RPMI7951 (cell line): ENCODE data around the gene ADAMTS17. TPM values are rescaled to one million over a fixed set of nuclear protein-coding genes. Genes with fewer than 3 reads are reported as not detected.
A peak's percentile ranks its signal among the peaks of the same experiment; 100 is the strongest.

ENCODE experiments used
- DNase-seq: peaks from one replicate; pipeline ENCODE4 v3.0.0-alpha.2; 2012; ENCODE audit warnings: low read depth
- total RNA-seq: library from RNA; depleted of rRNA; stranded (reverse); fragments of >200 nt; shearing (Covaris generic); gene quantifications from 2 replicates; pipeline ENCODE4 v1.2.3, GENCODE V29; 2014

ADAMTS17 gene
- total RNA-seq, 1 experiment from 2014 or later = 1.6 TPM

DNA sequence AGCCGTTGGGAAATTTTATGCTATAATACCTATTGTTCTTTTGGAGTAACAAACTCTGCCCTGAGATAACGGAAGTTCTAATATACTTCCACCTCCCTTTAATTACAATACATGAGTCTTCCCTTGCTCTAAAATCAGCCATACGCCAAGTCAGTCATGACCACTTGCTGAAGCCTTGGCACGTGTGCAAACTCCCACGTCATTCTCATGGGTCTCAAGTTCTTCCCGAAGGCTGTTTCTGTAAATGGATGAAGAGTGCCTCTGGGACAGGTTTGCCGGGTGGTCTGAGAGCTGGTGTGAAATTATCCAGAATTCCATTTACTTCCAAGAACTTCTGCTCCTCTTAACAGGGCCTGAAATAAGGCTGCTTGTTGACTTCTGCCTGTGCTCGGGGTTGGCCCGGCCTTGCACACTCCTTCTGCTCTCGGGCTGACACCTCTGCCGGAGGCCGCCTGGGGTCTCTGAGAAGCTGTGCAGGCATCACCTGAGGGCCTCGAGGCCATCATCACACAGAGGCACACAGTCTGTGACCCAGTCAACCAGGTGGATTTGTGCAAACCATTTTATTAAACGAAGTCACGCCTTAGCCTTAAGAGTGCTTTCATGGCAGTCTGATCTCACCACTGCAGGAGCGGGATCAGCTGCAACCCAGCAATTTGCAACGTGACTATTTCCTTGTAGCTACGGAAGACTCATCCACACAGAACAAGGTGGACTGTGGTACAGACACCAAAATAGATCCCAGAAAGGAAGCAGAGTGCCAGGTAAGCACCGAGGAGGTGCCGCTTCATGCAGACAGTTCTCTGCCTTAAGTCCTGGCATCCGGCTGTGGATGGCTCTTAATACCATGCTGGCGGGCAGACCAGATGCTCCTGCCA lies 120.1 kb downstream of the ADAMTS17 start:
- DNase-seq = no peak

DNA sequence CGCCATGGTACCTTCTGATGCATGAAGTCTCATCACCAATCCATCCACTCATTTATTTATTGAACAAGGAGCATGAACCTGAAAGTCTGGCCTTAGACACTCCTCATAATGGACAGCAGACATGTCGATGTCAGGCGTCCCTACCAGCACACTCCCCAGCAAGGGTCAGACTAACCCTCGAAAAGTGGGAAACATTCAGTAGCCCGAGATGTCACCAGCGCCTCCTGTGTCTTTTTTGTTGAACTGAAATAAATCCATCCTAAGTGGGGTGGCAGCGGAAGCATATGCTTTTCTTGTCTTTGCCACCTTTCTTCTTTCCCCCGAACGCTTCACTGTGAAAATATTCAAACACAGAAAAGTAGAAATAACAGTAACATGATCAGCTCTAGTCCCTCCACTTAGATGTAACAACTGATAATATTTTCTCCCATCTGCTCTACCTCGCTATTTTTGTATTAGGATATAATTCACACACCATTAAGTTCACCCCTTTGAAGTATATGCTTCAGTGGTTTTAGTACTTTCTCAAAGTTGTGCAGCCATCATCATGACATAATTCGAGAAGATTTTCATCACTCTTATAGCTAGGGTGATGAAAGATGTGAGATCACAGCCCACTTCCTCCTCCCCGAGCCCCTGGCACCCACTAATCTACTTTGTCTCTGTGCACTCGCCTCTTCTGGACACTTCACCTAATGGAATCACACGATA lies 121.6 kb downstream of the ADAMTS17 start:
- DNase-seq = no peak

DNA sequence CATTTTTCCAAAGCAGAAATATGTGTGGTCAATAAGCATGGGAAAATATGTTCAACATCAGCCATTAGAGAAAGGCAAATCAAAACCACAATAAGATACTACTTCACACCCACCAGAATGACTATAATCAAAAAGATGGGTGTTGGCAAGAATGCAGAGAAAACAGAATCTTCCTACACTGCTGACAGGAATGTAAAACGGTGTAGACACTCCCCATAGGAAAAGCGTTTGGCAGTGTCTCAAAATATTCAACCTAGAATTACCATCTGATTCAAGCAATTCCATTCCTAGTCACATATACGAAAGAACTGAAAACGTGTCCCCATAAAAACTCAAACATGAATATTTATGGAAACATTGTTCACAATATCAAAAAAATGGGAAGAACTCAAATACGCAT lies 123.3 kb downstream of the ADAMTS17 start:
- no peak for DNase-seq

DNA sequence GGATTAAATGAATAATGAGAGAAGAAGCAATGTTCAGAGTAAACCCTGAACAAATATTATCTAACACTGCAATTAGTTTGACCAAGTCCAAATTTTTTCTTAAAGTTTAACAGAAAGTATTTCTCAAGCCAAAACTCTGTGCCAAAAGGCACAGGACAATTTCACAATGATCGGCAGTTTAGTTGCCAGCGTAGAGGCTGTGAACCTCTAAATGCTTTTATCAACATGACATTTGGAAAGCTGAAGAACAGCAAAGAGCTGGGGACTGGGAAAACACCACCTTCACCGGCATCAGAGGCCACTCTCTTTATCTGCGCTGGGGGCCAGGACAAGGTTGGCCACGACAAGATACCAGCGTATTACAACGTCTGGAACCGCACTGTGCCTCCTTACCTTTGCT lies 125.6 kb downstream of the ADAMTS17 start:
- no peak for DNase-seq

DNA sequence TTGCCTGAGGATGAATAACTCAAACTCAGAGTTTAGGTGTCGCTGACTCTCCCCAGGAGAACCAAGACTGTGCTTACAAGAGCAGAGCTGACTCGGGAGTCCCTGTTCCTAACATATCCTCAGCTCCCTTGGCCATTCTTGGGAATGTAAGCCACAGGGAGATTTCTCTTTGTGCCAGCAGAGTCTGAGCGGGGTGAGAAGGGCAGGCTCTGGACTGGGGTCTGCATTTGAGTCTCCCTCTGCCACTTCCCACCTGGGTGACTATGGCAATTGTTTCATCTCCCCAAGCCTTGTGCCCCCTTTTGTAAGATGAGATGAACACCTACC lies 126.0 kb downstream of the ADAMTS17 start:
- no peak for DNase-seq

DNA sequence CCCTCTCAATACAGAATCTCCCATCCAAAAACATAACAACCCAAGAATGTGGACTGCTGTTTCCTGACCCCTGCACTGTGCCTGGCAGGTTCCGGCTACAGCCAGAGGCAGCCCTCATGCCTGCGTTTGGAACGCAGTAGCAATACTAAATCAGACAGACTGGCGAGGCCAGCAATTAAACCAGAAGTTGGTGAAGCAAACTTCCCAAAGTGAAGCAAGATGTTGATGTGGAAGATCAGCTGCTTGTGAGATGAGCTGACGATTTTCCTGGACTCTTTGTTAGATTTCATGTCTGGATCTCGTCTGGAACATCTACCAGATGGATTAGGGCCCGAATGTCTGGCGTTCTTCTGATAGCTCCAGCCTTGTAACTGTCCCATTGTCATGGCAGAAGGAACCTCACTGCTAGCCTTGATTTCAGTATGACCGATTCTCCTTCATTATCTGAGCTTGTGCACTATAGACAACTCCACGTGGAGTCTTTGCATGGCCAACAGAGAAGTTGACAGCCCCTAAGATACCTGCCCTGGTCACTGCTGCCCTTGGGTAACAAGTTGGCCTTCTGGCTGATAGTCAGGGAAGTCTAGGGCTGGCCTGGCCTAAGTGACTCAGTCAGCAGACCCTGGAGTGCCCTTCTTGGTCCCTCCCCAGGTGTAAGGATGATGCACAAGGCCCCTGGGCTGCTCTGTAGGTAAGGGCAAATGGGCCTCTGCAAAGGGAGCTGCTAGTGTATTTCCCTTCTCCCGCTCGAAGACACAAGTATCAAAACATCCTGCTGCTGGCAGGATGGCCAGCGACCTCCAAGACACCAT lies 126.5 kb downstream of the ADAMTS17 start:
- DNase-seq = no peak

DNA sequence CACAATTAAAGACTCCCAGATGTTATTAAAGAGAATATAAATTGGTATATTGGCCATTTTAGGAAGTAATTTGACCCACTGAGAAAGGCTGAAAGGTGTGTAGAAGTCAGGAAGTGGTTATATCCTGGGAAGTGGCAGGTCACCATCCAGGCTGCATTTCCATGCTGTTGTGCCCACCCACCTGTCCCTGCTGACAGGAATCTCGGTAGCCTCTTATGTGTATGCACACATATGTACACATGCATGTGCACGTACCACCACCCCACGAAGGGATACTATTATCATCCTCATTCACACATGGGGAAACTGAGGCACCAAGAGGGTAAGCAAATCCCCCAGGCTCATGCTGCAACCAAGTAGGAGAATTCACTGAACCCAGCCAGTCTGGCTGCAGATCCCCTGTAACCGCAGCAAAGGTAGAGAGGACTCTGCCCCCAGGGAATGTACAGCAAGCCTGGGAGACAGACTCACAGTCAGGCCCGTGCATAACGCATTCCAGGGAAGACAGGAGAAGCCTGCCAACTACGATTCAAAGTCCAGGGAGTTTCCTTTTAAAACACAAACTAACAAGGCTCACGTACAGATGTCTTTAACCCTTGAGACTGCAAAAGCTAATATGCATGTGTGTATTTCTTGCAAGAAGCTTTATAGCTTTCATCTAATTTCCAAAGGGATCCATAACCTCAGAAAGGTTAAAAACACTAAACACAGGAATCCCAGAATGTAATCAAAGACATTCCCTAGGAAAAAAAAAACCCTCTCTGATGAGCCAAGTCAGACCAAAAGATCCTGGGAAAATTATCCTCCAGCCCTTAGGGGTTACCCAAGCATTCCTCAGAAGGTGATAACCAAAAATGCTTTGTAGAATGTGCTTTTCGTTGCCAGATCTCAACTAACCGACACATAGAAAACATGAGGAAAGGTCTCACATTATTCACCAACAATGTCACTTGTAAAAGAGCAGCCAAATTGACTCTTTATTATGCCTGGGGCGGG lies 129.6 kb downstream of the ADAMTS17 start:
- no peak for DNase-seq

DNA sequence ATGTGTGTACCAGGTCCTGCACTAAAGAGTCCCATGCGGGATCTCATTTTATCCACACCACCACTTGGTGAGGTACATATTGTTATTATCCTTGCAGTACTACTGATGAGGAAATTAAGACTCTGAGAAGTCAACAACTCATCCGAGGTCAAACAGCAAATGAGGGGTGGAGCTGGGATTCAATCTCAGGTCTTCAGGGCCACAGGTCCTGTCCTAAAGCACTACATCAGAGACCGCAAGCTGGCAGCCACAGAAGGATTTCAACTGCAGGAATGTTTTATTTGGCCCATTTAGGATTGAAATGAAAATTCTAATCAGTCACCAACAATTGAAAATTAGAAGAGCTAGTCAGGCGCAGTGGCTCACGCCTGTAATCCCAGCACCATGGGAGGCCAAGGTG lies 131.4 kb downstream of the ADAMTS17 start:
- no peak for DNase-seq

DNA sequence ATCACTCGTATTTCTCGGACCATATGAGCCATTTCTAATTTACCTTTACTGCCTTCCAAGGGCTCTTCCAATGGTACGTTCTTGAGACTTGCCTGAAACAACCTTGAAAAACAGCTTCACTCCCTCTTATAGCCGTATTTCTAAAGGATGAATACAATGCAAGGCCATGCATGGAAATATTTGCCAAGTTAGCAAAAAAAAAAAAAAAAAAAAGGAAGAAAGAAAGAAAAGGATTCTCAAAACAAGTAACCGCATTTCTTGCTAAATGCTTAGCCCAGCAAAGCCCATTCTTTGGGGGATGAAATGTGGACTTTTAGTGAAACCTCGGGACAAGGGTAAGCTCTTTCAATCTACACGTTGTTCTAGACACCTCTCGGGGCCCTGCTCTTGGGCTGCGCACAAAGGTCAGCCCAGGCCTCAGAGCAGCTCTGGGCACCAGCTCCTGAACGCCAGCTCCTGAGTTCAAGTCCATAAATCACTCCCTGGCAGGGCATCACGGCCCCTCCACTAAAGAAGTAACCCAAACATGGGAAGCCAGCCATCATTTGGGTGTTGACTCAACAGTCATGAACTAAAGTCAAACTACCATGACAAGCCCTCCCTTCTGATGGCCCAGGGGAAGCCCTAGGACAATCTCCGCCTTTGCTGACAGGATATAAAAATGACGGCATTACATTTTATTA lies 132.7 kb downstream of the ADAMTS17 start:
- no peak for DNase-seq

DNA sequence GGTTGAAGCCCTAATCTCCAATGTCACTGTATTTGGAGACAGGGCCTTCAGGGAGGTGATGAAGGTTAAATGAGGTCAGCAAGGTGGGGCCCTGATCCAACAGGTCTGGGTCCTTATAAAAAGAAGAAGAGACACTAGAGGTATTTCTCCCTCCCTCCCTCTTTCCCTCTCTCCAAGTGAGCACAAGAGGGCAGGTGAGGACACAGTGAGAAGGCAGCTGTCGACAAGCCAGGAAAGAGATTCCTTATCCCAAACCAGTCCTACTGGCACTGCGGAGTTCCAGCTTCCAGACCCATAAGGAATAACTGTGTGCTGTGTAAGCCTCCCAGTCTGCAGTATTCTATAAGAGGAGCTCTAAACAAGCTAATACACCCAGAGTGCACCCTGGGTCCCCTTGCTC lies 134.7 kb downstream of the ADAMTS17 start:
- no peak for DNase-seq

DNA sequence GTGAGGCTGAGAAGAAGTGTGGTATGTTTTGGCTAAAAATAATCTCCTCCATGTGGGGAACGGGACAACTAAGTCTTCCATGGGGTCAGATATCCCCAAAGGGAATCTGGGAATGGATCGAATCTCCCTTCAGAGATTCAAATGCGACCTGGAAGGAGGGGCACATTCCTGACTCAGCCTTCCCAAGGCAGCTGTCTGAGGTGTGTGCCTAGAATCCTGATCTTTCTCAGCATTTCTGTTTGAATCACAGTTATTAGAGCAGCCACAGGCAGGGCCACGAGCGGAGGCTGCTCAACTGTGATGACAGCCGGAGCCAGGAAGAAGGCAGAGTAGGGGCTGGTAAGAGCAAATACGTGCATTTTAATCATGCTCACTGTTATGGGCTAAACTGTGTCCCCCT lies 135.1 kb downstream of the ADAMTS17 start:
- DNase-seq = no peak

DNA sequence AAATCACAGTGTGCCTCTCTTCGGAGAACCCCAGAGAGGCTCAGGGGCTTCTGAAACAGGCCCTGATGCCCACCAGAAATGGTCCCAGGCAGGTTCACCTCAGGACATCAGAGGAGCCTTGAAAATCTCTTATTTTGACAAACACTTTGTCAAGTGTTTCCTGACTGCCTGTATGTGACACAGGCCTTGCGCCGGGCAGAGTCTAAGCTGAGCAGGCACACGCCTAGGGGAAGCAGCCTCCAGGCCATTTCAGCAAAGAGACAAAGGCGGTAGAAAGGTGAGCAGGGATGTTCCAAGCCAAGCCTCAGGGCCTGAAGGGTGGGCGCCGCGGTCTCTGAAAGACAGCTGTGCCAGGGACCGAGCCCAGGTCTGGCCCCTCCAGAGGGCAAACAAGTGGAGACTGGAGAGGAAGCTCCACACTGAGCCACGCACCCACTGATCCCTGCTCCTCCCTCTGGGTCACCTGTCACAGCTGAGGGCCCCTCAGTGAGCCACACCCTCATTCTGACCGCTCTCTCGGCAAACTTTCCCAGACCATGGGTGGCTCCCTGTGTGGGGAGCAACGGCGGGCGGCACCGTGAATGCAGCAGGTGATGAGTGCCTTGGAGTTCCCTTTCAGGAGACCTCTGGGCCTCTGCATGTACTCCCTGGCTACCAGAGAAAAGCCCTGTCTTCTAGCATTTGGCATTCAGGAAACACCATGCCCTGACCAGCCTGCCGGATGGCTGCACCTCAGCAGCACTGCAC lies 136.1 kb downstream of the ADAMTS17 start:
- DNase-seq = no peak

DNA sequence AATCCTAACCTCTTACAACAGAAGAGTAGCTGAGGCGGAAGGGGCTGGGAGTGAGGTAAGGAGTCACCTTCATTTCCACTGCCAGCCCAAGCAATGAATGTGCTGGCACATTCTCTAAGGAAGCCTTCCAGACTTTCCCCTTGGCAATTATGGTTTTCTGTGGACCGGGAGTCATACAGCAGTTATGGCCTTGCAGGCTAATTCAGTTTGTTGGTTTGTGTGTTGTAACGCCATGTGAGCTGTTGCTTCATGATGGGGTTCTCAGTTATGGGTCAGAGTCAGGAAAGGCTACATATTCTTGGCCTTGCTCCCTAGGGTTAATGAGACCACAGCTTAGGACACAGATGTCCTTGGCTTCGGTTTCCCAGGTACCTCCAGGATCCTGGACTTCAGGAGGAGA lies 137.0 kb downstream of the ADAMTS17 start:
- no peak for DNase-seq

DNA sequence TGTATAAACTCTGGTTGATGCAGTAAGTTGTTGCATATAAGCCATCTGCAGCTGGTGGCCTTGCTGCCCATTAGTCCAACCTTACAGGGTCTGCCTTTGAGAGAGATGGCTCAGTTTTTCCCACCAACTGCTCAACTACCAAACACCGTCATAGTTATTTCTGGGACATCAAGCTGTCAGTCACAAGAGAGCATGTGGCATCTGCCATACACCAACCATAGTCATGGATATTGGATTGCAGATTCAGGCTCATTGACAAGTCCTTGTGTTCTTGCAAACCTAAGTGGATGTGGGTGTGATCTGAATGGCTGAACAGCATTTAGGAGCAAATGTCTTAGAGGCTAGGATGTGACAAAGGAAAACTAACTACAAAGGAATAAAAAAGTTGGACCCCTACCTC lies 137.6 kb downstream of the ADAMTS17 start:
- DNase-seq = no peak

DNA sequence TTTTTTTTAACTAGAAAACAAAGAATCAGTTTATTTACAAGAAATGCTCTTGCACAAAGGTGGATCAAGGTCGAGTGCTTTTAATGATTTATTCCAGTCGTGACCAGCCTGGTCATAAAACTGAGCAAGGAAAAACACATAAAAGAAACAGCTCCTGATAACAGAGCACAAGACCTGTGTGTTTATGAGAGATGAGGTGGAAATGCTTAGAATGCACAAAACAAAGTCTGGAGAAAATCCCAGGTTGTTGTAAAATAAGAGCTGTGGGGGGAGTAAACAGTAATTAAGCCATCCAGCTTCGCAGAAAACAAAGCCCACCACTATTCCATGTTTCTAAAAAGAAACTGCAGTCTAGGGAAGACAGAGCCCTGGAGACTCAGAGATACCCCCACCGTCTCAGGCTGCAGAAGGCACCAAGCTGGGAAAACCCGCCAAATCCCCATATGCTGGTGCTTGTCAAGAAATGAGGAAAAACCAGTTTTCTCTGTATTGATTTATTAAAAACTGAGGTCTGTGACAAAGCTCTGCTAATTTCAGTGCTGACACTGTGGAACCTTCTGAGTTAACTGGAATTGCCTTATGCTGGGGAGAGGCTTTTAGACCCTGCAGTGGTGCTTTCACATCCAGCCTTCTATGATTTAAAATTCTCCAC lies 139.3 kb downstream of the ADAMTS17 start:
- no peak for DNase-seq

DNA sequence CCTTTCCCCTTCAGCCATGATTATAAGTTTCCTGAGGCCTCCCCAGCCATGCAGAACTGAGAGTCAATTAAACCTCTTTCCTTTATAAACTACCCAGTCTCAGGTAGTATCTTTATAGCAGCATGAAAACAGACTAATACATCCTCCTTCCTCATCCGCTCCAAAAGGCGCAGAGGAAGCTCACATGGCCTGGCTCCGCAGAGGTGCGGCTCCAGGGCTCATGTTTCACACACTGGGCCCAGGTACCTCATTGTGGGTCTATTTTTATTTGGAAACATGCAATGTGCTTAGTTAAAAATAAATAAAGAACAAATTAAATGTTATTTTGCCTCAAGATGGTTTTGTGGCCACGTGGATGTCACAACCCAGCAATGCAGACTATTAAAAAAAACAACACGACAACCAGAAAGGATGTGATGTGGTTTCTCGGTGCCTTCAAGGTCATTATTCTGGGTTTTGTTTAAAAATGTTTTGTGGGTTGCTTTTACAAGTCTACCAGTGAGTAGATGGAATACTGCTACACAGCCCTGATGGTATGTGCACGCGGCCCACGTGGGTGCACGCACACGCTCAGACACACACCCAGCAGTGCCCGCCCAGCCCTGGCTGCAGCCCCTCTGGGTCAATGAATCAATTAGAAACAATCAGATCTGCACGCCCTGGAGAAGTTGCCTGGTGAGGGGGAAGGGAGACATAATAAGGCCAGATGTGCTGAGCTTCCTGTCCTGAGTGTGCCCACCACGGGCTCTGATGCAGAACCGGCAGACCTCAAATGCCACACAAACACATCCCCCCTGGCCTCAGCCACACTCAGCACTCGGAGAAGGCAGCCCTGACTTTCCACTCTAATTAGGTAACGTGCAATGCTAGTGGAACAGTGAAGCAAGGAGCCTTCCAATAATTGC lies 140.1 kb downstream of the ADAMTS17 start:
- DNase-seq = peak; percentile 55

DNA sequence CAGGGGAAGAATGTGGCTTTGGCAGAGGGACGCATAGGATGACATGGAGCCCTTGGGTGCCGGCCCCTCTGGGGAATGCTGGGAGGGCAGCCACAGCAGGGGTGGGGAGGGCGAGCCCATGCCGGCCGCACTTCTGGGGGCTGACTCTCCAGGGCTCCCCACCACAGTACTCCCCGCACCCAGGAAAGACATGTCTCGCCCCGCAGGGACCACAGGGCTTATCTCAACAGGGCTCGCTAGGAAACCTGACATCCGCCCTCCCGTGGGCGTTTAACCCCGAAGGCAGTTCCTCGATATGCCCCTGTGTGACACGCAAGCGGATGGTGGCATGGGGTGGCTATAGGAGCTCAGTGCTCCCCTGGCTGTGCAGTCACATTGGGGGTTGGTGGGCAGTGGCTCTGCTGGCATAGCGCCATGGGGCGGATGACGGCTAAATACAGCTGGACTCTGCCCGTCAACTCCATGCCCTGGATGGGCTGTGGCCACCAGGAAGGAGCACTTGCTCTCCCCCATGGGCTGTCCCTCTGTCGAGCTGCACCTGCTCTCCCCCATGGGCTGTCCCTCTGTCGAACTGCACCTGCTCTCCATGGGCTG lies 141.4 kb downstream of the ADAMTS17 start:
- DNase-seq = no peak

DNA sequence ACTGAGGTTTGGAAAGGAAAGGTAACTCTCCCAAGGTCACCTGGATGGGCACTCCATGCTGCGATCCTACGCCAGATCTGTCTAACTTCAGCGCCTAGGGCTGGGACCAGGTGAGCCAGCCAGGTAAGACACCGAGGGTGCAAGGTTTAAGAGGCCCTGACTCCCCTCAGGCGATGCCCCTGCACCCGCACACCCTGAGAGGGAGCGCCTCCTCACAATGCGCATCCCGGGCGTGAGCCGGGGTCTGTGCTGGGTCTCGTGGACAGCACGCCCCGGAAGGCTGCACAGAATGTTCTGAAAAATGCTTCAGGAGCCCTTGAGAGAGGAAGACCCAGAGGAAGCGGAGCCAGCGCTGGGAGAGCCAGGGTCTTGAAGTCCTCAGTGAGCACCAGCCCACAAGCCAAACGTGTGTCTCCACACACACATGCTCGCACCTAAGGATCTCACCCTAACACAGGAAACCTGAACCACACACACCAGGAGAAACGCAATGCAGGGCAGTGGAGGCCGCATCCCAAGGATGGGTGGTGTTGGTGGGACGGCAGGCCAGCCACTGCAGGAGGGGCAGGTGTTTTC lies 142.0 kb downstream of the ADAMTS17 start:
- no peak for DNase-seq
